GM21360 (cell line): ENCODE data around the gene AFTPH.
A peak's percentile ranks its signal among the peaks of the same experiment; 100 is the strongest.

Experiments used
- ATAC-seq: cut with Tn5 transposase; IDR thresholded peaks from one replicate; pipeline ENCODE4 v1.9.1; 2021; ENCODE audit warnings: mild to moderate bottlenecking, moderate library complexity; ENCODE audit not compliant: unreplicated experiment

The AFTPH gene

DNA sequence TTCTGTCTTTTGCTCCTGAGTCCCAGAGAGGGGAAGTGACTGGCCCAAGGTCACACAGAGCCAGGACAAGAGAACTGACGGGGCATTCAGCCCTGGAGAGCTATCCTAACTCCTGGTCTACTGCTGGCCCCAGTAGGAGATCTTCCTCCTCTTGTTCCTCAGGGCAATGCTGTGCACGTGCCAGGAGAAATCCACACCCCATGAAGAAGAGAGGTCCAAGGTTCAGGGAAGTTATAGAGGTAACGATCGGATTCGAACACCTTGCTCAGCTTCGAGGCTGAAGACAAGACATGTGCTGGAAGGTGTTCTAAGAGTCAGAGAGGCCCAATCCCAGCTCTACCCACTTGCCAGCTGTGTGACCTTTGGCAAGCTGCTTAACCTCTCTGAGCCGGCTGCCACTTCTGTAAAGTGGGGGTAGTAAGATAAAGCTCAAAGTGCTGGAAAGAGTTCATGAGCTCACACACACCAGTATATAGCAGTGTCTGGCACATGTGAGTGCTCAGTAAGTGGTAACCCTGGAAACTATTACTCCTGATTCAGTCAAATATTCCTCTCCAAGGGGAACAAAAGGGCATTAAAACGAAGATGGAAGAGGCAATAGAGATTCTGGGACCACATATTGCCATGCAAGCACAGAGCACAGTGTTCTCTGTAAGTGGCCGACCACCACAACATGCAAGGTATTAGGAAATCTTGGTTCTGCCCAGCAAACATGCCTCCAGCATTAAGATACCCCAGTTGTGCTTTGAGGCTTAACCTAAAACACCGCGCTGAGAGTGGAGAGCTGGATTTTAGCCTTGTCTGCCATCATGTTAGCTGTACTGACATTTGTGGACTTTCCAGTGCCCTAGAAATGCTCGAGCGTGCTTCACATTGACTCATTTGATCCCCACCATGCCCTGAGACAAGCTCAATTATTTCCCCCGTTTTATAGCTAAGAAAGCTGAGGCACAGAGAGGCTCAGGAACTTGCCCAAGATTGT is 104.0 kb downstream of the AFTPH start:
- ATAC-seq = no peak

DNA sequence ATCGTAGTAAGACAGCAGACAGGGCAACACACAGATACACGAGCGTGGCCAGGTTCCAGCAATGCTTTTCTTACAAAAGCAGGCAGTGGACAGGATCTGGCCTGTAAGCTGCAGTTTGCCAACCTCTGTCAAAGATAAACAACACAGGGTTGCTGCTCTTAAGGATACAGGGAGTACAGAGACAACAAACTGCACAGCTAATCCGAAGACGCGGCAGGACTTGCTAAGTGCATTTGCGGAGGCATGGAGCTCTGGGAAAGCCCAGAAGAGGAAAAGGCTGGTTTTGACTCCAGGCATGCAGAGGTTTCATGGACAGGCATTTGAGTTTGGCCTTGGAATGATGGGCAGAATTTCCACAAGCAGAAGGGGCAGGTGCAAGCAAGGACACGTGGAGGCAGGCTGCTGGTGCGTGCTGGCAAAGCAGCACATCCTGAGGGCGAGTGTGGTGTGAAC is 105.2 kb downstream of the AFTPH start:
- ATAC-seq = no peak

DNA sequence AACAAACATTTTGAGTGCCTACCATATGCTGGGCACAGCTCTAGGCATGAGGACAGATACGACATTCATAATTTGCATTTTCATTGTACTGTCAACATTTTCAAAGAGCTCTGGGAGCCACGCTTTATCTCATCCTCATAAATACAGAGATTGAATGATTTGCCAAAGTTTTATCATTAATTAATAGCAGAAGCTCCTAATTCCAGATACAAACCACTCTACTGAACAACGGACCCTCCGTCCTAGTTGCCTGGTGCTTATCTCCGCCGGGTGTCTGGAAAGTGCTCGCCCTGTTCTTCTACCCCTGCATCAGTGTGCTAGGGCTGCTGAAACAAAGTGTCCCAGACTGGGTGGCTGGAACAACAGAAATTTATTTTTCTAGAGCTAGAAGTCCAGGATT is 105.7 kb downstream of the AFTPH start:
- no peak for ATAC-seq

DNA sequence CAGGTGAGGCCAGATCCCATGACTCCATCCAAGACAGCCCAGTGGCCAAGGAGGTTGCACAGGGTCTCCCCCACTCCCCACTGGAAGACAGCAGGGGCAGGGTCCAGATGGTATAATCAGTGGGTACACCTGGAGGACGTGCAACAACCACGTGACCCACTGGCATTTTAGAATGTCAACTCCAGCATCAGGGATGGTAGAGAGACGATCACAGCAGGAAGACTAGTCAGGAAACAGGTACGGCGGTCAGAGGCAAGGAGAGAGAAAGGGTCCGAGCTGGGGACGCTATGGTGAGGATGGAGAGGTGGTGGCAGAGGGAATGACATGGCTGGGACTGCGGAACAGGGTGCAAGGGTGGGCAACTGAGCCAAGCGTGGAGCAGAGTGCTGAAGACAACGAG is 106.6 kb downstream of the AFTPH start:
- ATAC-seq = no peak

DNA sequence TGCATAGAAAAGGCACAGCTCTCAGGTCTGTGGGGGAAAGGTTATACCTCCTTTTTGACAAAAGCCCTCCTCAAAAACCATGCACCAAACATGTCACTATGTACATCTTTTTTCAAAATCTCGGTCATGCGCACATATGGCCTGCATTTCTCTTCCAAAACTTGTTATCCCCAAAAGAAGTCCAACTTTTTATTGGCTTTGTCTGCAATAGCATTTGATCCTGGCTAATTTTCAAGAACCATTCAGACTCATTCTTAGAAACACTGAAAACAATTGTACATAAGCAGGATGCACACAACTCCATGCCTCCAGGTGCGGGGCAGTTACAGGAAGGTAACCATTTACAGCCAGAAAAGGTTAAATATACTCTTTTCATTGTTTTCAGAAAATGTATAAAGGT is 107.6 kb downstream of the AFTPH start:
- ATAC-seq = no peak

DNA sequence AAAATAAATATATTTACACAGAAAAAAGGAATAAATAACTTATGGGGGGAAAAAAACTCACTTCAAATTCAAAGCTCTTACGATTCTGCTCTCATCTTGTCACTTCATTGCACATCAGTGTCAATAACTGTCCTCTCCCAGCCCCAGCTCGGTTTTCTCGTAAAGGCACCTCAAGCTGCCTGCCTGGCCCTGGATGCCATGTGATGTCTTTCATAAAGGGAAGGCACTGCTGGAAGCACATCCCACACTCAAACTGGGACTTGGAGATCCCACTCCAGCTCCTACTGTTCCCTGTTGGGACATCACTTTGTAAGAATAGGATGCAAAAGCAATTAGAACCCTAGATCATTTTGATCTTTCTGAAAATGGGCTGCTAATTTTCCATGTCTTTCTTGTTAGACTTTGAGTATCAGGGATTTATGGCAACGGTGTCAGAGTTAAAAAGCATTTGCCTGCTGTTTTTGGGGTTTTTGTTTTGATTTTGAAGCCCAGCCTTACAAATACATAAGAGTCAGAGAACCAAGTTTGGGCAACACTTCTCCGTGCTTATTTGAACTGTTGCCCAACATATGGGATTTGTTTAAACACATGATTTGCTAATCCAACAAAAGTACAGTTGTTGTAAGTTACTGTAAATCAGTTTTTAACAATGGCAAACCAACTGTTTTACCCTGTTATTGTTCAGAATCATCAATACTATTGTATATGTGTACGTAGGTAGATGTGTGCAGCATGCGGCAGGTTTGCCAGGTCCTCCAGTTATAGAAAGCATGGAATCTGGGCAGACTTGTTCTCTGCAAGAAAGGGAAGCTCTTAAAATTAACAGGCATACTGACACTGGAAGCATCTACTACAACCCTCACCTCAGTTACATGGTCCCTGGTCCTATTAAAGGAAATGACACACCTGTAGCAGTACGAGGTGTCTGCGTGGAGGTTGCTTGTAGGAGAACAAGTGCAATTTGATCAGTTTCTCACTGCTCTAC is 109.0 kb downstream of the AFTPH start:
- no peak for ATAC-seq

DNA sequence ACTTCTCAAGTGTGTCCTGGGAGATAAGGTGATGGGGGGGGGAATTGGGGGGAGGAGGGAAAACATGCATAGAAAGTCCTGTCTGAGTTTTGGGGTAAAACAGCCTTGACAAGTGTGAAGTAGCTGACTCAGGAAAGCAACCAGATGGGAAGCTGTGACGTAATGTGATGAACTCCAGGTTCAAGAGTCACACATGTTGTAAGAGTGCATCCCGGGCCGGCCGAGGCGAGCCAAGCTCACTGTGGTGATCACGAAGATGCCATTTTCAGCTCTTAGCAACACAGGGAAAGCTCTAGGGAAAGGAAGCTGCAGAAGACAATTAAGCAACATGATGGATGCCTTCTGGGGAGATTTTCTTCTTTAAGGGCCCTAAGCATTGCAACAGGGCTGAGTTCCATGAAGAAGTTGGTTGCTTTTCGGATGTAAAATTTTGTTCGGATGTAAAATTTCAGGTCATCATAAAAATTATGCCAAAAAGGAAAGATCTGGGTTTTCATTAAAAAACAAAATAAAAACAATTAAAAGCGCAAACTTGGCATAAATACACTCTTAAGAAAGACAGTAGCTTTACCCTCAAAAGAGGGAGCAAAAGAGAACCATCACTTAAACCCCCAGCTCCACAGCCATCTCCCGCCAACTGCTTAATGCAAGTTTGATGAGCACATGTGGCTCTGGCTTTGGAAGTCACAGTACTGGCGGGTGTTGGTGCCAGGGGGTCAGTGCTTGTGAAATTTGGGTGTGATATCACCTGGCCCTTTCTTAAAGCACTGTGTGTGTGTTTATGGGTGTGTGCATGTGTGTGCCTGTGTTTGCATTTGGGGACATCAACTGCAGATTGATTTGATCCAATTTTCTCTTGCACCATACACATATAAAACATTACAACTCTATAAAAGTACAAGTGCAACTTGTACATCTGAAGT is 110.5 kb downstream of the AFTPH start:
- ATAC-seq = no peak

DNA sequence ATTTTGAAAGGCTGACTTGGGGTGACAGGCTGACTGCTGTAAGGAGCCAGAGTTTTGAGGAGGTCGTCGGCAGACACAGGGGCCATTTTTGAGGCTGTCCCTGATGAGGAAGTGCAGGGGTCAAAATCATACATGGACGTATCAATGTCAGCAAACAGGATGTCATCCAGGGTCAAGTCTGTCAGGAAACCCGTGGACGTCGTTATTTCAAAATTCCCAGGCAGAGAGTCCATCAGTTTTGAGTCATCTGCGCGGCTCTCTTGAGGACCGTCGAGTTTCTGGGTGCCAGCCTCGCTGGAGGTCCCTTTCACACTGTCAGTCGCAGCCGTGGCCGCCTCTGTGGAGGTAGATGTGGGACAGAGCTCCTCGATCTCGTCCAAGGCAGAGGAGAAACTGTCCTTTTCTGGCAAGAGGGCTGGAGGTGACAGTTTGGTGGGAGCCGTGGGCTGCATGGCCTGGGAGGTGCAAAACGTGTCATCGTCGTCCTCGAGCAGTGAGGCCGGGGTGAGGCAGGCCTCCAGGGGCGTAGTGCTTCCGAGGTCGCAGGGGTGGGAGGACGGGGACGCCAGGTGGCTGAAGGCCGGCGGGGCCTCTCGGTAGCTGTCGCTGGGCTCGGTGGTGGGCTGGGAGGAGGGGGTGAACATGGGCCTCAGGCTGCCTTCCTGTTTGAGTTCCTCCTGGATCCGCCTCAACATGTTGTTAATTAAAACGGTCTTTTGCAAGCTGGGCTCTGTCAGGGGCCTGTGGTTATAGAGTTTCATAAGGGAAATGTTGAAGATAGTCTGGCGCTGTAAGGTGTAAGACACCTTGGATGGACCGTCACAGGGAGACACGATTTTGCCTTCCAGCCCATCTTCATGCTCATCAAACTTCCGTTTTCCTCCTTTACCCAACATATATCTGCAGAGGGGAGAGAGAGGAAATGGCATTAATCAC is 112.1 kb downstream of the AFTPH start:
- ATAC-seq = peak; percentile 47

DNA sequence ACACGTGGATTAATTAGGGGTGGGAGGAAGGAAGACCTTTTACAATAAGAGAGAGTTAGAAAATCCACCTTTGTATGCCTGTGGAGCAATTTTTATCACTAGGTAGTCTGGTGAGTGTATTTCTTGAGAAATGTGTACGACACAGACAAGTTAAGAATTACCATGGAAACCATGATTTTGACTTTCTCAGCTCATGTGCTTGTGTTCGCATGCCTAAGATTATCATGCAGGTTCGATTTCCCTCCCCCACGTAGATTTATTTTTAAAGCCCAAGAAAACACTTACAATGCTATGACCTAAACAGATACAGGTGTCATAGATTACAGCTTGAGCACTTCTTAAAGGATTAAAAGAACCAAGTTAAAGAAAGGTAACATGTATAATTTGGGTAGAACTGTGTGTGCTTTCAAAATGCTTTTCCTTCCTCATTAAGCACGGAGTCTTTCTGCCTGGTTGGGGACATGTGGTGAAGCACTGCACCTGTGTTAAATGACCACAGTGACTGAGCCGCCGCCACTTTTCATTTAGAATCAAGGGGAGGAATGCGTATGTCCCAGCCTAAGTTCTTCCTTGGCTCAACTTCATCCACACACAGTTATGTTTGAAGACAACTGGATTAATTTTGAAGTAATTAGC is 113.0 kb downstream of the AFTPH start:
- peak; percentile 43 for ATAC-seq

DNA sequence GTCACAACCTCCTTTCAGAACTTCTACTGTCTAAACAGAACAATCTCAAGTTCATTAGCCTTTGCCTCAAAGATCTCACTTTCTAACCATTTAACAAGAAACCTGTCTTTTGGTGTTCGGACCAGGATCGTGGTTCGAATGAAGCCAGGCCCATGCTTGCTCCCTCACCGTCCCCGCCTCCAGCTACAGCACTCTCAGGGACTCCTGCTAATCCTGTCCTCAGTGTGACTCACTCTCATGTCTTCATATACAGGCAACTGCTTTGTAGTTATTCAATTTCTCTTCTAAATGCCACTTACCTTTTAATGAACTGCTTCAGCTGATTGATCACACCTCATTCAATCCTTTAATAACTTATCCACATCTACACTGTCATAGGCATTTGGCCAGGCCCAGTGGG is 113.8 kb downstream of the AFTPH start:
- ATAC-seq = no peak

DNA sequence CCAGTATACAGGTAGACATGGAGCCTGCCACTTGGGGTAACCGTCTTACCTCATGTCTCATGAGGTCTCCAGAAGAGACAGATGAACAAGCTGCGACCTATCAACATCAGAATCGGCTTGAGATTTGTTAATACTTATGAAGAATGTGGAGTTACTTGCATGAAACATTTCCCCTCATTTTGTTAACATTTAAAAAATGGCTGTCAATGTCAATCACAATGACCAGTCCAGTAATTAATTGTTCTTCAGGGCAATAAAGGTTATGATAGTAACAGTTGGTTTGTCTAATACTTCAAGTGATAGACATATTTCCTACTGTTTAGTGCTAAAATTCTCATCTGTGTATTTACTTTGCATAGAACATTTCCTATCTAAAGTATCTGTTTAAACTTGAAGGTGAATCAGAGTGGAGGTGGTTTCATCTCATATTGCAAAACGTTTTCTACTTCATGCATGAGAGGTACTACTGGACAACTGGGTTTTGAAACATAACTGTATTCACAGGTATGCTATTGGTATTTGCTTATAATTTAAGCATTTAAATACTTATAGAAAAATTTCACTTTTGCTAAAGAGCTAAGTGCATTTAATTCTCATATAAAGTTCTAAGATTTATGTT is 114.5 kb downstream of the AFTPH start:
- ATAC-seq = no peak

DNA sequence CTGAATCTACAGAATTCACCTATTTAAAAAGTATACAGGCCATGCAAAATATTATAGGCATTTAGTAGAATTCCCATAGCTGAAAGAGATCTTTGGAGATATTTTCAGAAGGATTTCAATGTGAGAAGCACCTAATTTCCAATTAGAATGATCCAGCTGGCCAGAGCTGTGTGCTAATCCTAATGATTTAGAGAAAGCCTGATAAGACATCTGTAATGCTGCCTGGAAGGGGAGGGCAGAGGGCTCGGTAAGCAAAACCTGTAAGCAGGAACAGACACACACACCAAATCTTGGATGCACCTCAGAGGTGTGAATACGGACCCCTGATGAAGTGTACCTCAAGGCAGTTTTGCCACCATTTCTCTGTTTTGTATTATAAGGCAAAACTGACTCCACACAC is 115.6 kb downstream of the AFTPH start:
- ATAC-seq = no peak

DNA sequence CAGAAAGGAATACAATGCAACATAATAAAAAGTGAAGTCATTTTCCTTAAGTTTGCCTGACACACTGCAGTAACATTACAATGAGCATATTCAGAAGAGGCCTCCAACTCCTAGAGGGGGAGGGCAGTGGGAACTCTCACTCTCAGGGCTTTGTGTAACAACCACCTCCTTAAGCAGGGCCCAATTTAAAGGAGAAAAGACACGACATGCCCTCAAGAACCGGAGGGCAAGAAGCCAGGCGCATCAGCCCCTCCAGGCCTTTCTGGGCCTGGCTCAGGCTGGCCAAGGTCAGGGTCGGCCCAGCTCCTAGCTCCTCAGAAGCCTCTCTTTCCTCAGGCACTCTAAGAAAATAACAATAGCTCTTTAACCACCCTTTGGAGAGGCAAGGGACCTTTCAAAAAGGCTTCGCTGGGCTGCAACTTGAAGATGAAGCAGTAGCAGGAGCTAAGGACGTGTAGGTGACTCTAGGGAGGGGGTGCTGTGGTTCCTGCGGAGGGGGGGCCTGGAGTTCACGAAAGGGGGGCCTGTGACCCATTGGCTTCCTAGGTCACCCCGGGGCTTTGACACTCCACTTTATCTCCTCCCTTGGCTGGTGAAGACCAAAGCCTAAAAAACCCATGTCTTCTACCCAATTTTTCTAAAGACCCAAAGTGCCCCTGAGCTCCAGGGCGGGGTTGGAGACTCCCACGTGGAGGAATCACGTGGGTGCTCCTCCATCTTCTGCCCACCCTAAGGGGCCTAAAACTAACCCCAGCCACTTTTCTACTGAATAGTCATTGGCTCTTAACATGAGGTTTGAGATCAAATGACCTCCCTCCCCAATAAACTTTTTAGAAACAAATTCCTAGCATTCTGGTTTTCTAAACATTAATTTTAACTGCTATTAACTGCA is 116.3 kb downstream of the AFTPH start:
- ATAC-seq = no peak

DNA sequence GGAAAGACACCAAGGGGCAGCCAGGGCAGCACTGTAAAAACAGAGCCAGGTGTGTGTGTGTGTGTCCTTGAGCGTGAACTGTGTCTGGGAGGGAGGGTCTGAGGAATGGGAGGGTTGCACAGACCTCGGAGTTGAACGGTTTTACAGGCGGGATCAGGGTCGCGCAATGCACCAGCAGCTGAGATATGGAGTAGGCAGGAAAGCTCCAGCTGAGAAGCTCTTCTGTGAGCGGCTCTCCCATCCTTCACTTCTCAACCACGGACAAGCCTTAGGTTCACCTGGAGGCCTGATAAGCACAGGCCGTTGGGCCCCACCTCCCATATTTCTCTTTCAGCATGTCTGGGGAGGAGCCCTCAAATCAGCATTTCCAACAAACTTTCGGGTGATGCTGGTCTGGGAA is 117.5 kb downstream of the AFTPH start:
- ATAC-seq = no peak
